ENCODE results near the gene LPIN1.

Gene LPIN1

DNA sequence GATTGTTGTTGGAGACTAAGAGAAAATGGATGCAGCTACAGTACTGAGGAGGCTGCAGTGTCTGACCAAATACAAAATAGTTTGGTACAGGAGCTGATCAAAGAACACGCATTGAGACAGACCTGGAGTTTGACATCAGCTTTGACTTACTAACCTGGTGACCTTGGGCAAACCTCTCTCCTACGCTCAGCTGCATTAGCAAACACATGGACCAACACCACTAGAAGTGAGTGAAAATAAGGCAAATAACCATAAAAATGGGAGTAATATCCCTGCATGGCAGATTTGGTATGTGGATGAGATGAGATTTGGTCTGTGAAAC, 126.5 kb downstream of the LPIN1 start:
- DNase-seq, result no peak

DNA sequence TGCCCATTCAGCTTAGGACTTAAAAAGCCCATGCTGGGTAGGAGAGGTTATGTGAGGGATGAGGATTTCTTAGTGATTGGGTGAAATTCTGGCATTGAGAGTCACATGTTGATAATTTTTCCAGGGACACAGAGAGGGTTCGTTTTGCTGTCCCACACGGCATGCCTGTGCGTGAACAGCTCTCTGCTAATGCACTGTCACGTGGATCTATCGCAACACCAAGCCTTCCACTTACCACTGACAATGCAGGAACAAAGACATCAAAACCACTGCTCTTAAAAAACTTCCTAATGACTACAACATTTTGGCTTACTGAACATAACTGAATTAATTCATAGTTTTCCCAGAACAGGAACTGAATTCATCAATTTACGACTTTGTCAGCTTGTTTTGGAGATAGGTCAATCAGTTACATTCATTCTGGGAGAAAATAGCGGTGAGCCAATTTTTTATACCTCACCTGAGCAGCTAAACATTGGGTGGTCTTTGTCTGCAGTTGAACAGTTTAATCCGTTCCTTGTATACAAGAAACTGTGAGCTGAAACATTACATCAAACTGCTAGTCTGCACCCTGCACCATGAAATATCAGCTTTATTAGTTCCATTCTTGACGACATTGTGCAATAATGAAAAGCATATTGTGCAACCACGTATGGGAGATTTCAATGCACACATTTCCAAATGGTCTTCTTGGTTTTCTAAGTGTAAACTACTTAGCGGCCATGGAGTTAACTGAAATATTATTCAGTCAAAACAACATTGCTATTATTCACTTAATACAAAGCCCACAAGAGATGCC, 127.1 kb downstream of the LPIN1 start:
- no peak for DNase-seq

DNA sequence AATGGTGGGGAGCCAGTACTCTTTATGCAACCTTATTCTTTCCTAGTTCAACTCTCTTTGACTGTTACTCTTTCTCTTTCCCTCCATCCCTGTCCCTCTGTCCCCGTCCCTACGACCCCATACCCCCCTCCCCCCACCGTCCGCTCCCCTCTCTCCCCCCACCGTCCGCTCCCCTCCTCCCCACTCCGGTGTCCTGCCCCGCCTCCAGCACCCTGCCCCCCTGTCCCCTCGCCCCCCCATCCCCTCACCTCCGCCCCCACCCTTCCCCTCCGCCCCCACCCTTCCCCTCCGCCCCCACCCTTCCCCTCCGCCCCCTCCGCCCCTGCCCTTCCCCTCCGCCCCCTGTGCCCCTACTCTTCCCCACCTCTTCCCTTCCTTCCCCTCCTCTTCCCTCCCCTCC, 128.4 kb downstream of the LPIN1 start:
- DNase-seq, result no peak

DNA sequence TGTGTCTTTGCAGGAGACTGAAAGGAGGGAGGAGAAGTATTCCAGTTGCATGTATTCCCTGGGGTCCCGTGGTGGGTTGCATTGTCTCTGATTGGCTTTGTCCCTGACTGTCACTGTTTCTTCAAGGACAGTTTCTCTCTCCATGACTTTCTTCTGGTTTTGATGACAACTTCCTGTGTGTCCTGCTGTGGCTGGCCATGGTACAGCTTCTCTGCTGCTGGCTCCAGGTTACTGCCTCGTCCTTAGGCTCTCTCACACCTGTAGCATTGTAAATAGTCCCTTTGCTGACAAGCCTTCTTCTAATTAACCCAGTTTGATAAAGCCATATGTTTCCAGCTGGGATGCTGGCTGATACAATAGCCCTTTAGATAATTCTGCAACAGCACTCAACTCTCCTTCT, 129.0 kb downstream of the LPIN1 start:
- no peak for DNase-seq

DNA sequence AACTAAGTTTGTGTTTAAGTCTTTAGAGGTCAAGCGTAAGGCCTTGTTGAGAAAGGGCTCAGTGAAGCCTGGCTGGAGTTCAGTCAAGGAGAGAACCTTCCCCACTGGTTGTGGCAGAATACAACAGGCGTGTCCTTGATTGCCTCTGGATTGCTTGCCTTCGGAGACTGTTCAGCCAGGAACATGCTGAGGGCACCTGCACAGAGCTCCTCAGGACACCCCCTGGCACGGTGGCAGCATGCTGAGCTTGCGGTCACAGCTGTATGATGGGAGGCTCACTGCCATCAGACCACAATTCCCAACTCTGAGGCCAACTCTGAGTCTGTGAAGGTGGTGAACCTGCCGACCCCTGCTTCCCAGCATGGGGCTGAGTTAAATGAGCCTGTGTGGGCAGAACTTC, 130.0 kb downstream of the LPIN1 start:
- no peak for DNase-seq

DNA sequence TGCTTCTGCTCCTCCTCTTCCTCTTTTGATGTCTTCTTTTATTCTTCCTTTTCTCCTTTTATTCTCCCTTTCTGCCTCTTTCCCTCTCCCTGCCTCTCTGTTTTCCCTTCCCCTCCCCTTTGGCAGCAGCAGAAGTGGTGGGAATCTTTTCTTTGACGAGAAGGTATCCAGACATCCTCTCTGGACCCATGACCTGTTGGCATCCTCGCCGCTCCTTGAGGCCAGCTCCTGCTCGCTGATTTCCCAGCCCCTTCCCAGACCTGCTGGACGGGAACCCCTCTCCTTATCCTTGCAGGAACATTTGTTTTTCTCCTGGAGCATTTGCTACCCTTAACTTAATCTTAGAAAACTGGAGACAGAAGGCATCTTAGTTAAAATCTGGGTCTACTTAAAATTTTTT, 130.5 kb downstream of the LPIN1 start:
- DNase-seq, result no peak
